GM12878 (cell line): Measurements from ENCODE around the gene RAB37.

Experiments used
- CHD4 ChIP-seq: fragments of 200-600 bp; sonication (generic); IDR thresholded peaks from 2 replicates; pipeline ENCODE4 v1.6.1; 2016; ENCODE audit warnings: mild to moderate bottlenecking
- CTCF ChIP-seq, 3 experiments: IDR thresholded peaks in 2 of 3; conservative IDR thresholded peaks in 1 of 3; 2 replicates each; pipeline ENCODE4 v1.5.1; 2011; ENCODE audit warnings: low read depth in 3 of 3, low read length in 3 of 3, mild to moderate bottlenecking in 3 of 3, control low read depth in 2 of 3, moderate library complexity in 2 of 3, inconsistent platforms in 1 of 3, mixed read lengths in 1 of 3; ENCODE audit not compliant: control insufficient read depth in 2 of 3, insufficient read depth in 1 of 3; ENCODE audit errors: extremely low read depth in 1 of 3
- MAX ChIP-seq: IDR thresholded peaks from 2 replicates; pipeline ENCODE4 v1.6.1; 2012; ENCODE audit warnings: low read depth, low read length, improper control_type of control experiment
- TAF1 ChIP-seq: IDR thresholded peaks from 2 replicates; pipeline ENCODE4 v1.6.1; 2011; ENCODE audit warnings: mild to moderate bottlenecking, low read depth, low read length, borderline replicate concordance
- ZNF24 ChIP-seq: fragments of 450-650 bp; IDR thresholded peaks from 2 replicates; pipeline ENCODE4 v1.6.1; 2017; ENCODE audit warnings: antibody characterized with exemption, mild to moderate bottlenecking

- no peak for TF ChIP-seq MAX
- TF ChIP-seq TAF1 = no peak
- no peak for TF ChIP-seq CHD4
- no peak for TF ChIP-seq CTCF (IDR thresholded peaks at IDR 0.05 in 2 of 3, conservative IDR thresholded peaks at IDR 0.05 in 1 of 3; ENCODE audit: control insufficient read depth in 2 of 3, extremely low read depth in 1 of 3, insufficient read depth in 1 of 3, low read depth in 3 of 3, low read length in 3 of 3)
- TF ChIP-seq ZNF24 = no peak
Observed at GRCh38 chr17:74690409-74690825, 46.6 kb upstream of the RAB37 start.
